ENCODE measurements around the gene SNX9.
"Not testable (repeated sequence)": the region's sequence is repeated elsewhere in the genome, so short reads cannot be mapped to it uniquely, and the experiment has no call there.

SNX9 gene

GRCh38 chr6:157891544-157892362, 68.7 kb downstream of the SNX9 start:
- no peaks in the 10 kb centered on the region for H3K9me3 ChIP-seq (ENCODE audit: control insufficient read depth in 2 of 2, low read length in 2 of 2)
- no peaks in the 10 kb centered on the region for H3K27me3 ChIP-seq (ENCODE audit: control insufficient read depth in 1 of 2, insufficient read depth in 2 of 2, low read length in 2 of 2)
- H3K9ac ChIP-seq (ENCODE audit: low read length in 2 of 2), result no peak overlapping the region
- no peak overlapping the region for H3K4me3 ChIP-seq (ENCODE audit: low read length in 2 of 2)
- no peaks in the 10 kb centered on the region for H3K4me1 ChIP-seq (ENCODE audit: control insufficient read depth, insufficient read depth, low read length)
- no peak overlapping the region for H3K27ac ChIP-seq (ENCODE audit: low read length)
- H3K36me3 ChIP-seq (ENCODE audit: control insufficient read depth in 2 of 2, insufficient read depth in 2 of 2, low read length in 2 of 2), result peaks cover 10 to 11% of the 10 kb centered on the region in 2 donors

- Histone ChIP-seq H3K9ac (ENCODE audit: low read length in 2 of 2) (no peak overlapping the region), H3K27ac (ENCODE audit: low read length) (no peak overlapping the region), H3K4me3 (ENCODE audit: low read length in 2 of 2) (no peak overlapping the region), H3K27me3 (ENCODE audit: control insufficient read depth in 1 of 2, insufficient read depth in 2 of 2, low read length in 2 of 2) (no peaks in the 10 kb centered on the region), H3K36me3 (ENCODE audit: control insufficient read depth in 2 of 2, insufficient read depth in 2 of 2, low read length in 2 of 2) (peaks cover 10 to 13% of the 10 kb centered on the region in 2 donors), H3K4me1 (ENCODE audit: control insufficient read depth, insufficient read depth, low read length) (no peaks in the 10 kb centered on the region), H3K9me3 (ENCODE audit: control insufficient read depth in 2 of 2, low read length in 2 of 2) (no peaks in the 10 kb centered on the region)
These were observed 69.4 kb downstream of the SNX9 start for GRCh38 chr6:157892363-157892877.

DNA sequence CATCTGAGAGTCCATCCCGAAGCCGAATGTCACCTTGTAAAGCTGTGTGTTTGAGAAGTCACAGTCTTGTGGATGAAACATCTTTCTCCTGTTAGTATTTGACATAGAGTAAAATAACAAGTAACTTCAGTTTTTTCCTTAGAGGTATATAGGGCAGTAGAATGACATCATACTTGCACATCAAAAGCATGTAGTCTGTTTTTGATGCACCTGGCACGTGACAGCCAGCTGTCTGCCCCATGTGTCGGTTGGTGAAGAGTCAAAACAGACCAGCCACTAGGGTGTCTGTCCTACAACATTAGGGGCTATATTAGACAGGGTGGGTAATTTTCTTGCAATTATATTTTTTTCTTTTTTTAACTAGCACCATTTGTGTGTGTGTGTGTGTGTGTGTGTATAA, 70.2 kb downstream of the SNX9 start:
- peaks cover 10 to 11% of the 10 kb centered on the region in 2 donors for H3K36me3 ChIP-seq (ENCODE audit: control insufficient read depth in 2 of 2, insufficient read depth in 2 of 2, low read length in 2 of 2)
- H3K4me1 ChIP-seq (ENCODE audit: control insufficient read depth, insufficient read depth, low read length), result no peaks in the 10 kb centered on the region
- no peaks in the 10 kb centered on the region for H3K27me3 ChIP-seq (ENCODE audit: control insufficient read depth in 1 of 2, insufficient read depth in 2 of 2, low read length in 2 of 2)
- H3K4me3 ChIP-seq (ENCODE audit: low read length in 2 of 2), result no peak overlapping the region
- no peaks in the 10 kb centered on the region for H3K9me3 ChIP-seq (ENCODE audit: control insufficient read depth in 2 of 2, low read length in 2 of 2)
- no peak overlapping the region for H3K27ac ChIP-seq (ENCODE audit: low read length)
- no peak overlapping the region for H3K9ac ChIP-seq (ENCODE audit: low read length in 2 of 2)

DNA sequence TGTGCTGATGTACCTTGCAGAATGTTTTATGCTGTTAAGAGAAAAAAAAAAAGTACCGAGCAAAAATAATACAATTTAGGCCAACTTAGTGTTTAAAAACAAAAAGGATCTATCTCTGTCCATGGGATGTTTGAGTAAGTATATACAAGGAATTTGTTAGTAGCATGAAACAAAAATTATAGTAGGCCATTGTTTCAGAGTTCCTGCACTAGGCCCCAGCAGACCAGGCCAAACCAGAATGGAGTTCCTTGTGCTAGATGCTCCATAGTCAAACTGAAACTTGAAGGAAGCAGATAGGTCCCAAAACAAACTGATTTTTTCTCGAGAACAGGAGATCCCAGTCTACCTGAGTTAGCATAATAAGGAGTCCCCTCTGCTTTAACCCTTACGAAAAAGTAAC, 72.5 kb downstream of the SNX9 start:
- peaks cover 10 to 14% of the 10 kb centered on the region in 2 donors for H3K36me3 ChIP-seq (ENCODE audit: control insufficient read depth in 2 of 2, insufficient read depth in 2 of 2, low read length in 2 of 2)
- peaks cover 3% of the 10 kb centered on the region for H3K4me1 ChIP-seq (ENCODE audit: control insufficient read depth, insufficient read depth, low read length)
- H3K27me3 ChIP-seq (ENCODE audit: control insufficient read depth in 1 of 2, insufficient read depth in 2 of 2, low read length in 2 of 2), result no peaks in the 10 kb centered on the region
- H3K9me3 ChIP-seq (ENCODE audit: control insufficient read depth in 2 of 2, low read length in 2 of 2), result no peaks in the 10 kb centered on the region
- no peak overlapping the region for H3K9ac ChIP-seq (ENCODE audit: low read length in 2 of 2)
- H3K27ac ChIP-seq (ENCODE audit: low read length), result no peak overlapping the region
- H3K4me3 ChIP-seq (ENCODE audit: low read length in 2 of 2), result no peak overlapping the region

GRCh38 chr6:157896932-157897331, 73.9 kb downstream of the SNX9 start:
- H3K27ac ChIP-seq (ENCODE audit: low read length), result no peak overlapping the region
- peaks cover 10 to 14% of the 10 kb centered on the region in 2 donors for H3K36me3 ChIP-seq (ENCODE audit: control insufficient read depth in 2 of 2, insufficient read depth in 2 of 2, low read length in 2 of 2)
- no peak overlapping the region for H3K9ac ChIP-seq (ENCODE audit: low read length in 2 of 2)
- H3K4me1 ChIP-seq (ENCODE audit: control insufficient read depth, insufficient read depth, low read length), result peaks cover 3% of the 10 kb centered on the region
- H3K27me3 ChIP-seq (ENCODE audit: control insufficient read depth in 1 of 2, insufficient read depth in 2 of 2, low read length in 2 of 2), result no peaks in the 10 kb centered on the region
- no peaks in the 10 kb centered on the region for H3K9me3 ChIP-seq (ENCODE audit: control insufficient read depth in 2 of 2, low read length in 2 of 2)
- H3K4me3 ChIP-seq (ENCODE audit: low read length in 2 of 2), result no peak overlapping the region

- Histone ChIP-seq H3K9ac (ENCODE audit: low read length in 2 of 2) (no peak overlapping the region), H3K4me3 (ENCODE audit: low read length in 2 of 2) (no peak overlapping the region), H3K4me1 (ENCODE audit: control insufficient read depth, insufficient read depth, low read length) (peaks cover 3% of the 10 kb centered on the region), H3K27ac (ENCODE audit: low read length) (no peak overlapping the region), H3K36me3 (ENCODE audit: control insufficient read depth in 2 of 2, insufficient read depth in 2 of 2, low read length in 2 of 2) (peaks cover 14 to 17% of the 10 kb centered on the region in 2 donors), H3K27me3 (ENCODE audit: control insufficient read depth in 1 of 2, insufficient read depth in 2 of 2, low read length in 2 of 2) (no peaks in the 10 kb centered on the region), H3K9me3 (ENCODE audit: control insufficient read depth in 2 of 2, low read length in 2 of 2) (no peaks in the 10 kb centered on the region)
These were observed 75.1 kb downstream of the SNX9 start for GRCh38 chr6:157898169-157898568.

- no peaks in the 10 kb centered on the region for H3K9me3 ChIP-seq (ENCODE audit: control insufficient read depth in 2 of 2, low read length in 2 of 2)
- H3K36me3 ChIP-seq (ENCODE audit: control insufficient read depth in 2 of 2, insufficient read depth in 2 of 2, low read length in 2 of 2), result peaks cover 14 to 22% of the 10 kb centered on the region in 2 donors
- H3K4me3 ChIP-seq (ENCODE audit: low read length in 2 of 2), result no peak overlapping the region
- H3K27me3 ChIP-seq (ENCODE audit: control insufficient read depth in 1 of 2, insufficient read depth in 2 of 2, low read length in 2 of 2), result no peaks in the 10 kb centered on the region
- no peak overlapping the region for H3K9ac ChIP-seq (ENCODE audit: low read length in 2 of 2)
- H3K4me1 ChIP-seq (ENCODE audit: control insufficient read depth, insufficient read depth, low read length), result peaks cover 3% of the 10 kb centered on the region
- no peak overlapping the region for H3K27ac ChIP-seq (ENCODE audit: low read length)
These were observed 75.6 kb downstream of the SNX9 start for GRCh38 chr6:157898640-157899039.

DNA sequence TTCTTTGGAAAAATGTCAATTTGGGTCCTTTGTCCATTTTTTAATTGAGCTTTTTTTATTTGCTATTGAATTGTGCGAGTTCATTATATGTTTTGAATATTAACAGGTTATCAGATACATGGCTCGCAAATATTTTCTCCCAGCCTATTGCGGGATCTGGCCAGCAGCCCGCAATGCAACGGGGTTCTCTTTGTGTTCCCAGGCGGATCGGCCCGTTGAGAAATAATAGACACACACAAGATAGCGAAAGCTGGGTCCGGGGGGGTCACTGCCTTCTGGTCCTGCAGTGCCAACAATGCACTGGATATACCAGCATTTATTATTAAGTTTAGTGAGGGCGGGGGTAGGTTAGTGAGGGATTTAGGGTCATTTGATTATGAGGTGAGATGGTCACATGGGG, 77.2 kb downstream of the SNX9 start:
- not testable (repeated sequence) for H3K9ac ChIP-seq (ENCODE audit: low read length in 2 of 2); H3K4me3 ChIP-seq (ENCODE audit: low read length in 2 of 2); H3K9me3 ChIP-seq (ENCODE audit: control insufficient read depth in 2 of 2, low read length in 2 of 2); H3K27ac ChIP-seq (ENCODE audit: low read length); H3K27me3 ChIP-seq (ENCODE audit: control insufficient read depth in 1 of 2, insufficient read depth in 2 of 2, low read length in 2 of 2); H3K4me1 ChIP-seq (ENCODE audit: control insufficient read depth, insufficient read depth, low read length)
- peaks cover 14 to 22% of the 10 kb centered on the region in 2 donors for H3K36me3 ChIP-seq (ENCODE audit: control insufficient read depth in 2 of 2, insufficient read depth in 2 of 2, low read length in 2 of 2)

- not testable (repeated sequence) for H3K27me3 ChIP-seq (ENCODE audit: control insufficient read depth in 1 of 2, insufficient read depth in 2 of 2, low read length in 2 of 2); H3K9ac ChIP-seq (ENCODE audit: low read length in 2 of 2); H3K27ac ChIP-seq (ENCODE audit: low read length); H3K9me3 ChIP-seq (ENCODE audit: control insufficient read depth in 2 of 2, low read length in 2 of 2); H3K4me1 ChIP-seq (ENCODE audit: control insufficient read depth, insufficient read depth, low read length); H3K4me3 ChIP-seq (ENCODE audit: low read length in 2 of 2)
- H3K36me3 ChIP-seq (ENCODE audit: control insufficient read depth in 2 of 2, insufficient read depth in 2 of 2, low read length in 2 of 2), result peaks cover 14 to 25% of the 10 kb centered on the region in 2 donors
These were observed 77.7 kb downstream of the SNX9 start for GRCh38 chr6:157900751-157901150.

- no peak overlapping the region for H3K27ac ChIP-seq (ENCODE audit: low read length)
- H3K4me3 ChIP-seq (ENCODE audit: low read length in 2 of 2), result no peak overlapping the region
- H3K4me1 ChIP-seq (ENCODE audit: control insufficient read depth, insufficient read depth, low read length), result no peaks in the 10 kb centered on the region
- peaks cover 18 to 26% of the 10 kb centered on the region in 2 donors for H3K36me3 ChIP-seq (ENCODE audit: control insufficient read depth in 2 of 2, insufficient read depth in 2 of 2, low read length in 2 of 2)
- no peaks in the 10 kb centered on the region for H3K9me3 ChIP-seq (ENCODE audit: control insufficient read depth in 2 of 2, low read length in 2 of 2)
- H3K9ac ChIP-seq (ENCODE audit: low read length in 2 of 2), result no peak overlapping the region
- H3K27me3 ChIP-seq (ENCODE audit: control insufficient read depth in 1 of 2, insufficient read depth in 2 of 2, low read length in 2 of 2), result no peaks in the 10 kb centered on the region
These were observed 82.0 kb downstream of the SNX9 start for GRCh38 chr6:157904999-157905398.

Measured in stomach smooth muscle (tissue), 2 donors.